Measurements from ENCODE around the gene TCF4.

TCF4 gene

GRCh38 chr18:55179425-55179824 is 408.6 kb downstream of the TCF4 start:
- Histone ChIP-seq H3K27me3 (ENCODE audit: insufficient read depth, low read length, poor library complexity, severe bottlenecking) (no peaks in the 10 kb centered on the region), H3K4me3 (ENCODE audit: low read length, poor library complexity, severe bottlenecking) (no peak overlapping the region), H3F3A (ENCODE audit: low read depth) (no peaks in the 10 kb centered on the region), H3K36me3 (ENCODE audit: insufficient read depth, low read length) (no peaks in the 10 kb centered on the region), H3K4me1 (ENCODE audit: insufficient read depth, low read length, poor library complexity, severe bottlenecking) (no peaks in the 10 kb centered on the region), H3K9me3 (ENCODE audit: insufficient read depth, low read depth, low read length) (no peaks in the 10 kb centered on the region), H2AFZ (ENCODE audit: low read length) (no peak overlapping the region), H3K79me2 (ENCODE audit: insufficient read depth, low read length) (no peaks in the 10 kb centered on the region), H3K4me2 (ENCODE audit: low read depth, low read length, poor library complexity, severe bottlenecking) (no peak overlapping the region), H4K20me1 (ENCODE audit: insufficient read depth, low read length, poor library complexity, severe bottlenecking) (no peaks in the 10 kb centered on the region), H3K9me2 (replicated peaks; ENCODE audit: low read depth, low read length) (no peaks in the 10 kb centered on the region), H3K9ac (ENCODE audit: low read depth, low read length, poor library complexity, severe bottlenecking) (no peak overlapping the region)
- no peak for TF ChIP-seq CTCF (conservative IDR thresholded peaks at IDR 0.05; ENCODE audit: low read length)
- no peak for TF ChIP-seq EZH2phosphoT487 (IDR thresholded peaks at IDR 0.05; ENCODE audit: borderline replicate concordance)

- Histone ChIP-seq H3K36me3 (ENCODE audit: insufficient read depth, low read length) (no peaks in the 10 kb centered on the region), H3K4me2 (ENCODE audit: low read depth, low read length, poor library complexity, severe bottlenecking) (no peak overlapping the region), H3K4me1 (ENCODE audit: insufficient read depth, low read length, poor library complexity, severe bottlenecking) (no peaks in the 10 kb centered on the region), H2AFZ (ENCODE audit: low read length) (no peak overlapping the region), H4K20me1 (ENCODE audit: insufficient read depth, low read length, poor library complexity, severe bottlenecking) (no peaks in the 10 kb centered on the region), H3F3A (ENCODE audit: low read depth) (no peaks in the 10 kb centered on the region), H3K9me2 (replicated peaks; ENCODE audit: low read depth, low read length) (no peaks in the 10 kb centered on the region), H3K79me2 (ENCODE audit: insufficient read depth, low read length) (no peaks in the 10 kb centered on the region), H3K4me3 (ENCODE audit: low read length, poor library complexity, severe bottlenecking) (no peak overlapping the region), H3K27me3 (ENCODE audit: insufficient read depth, low read length, poor library complexity, severe bottlenecking) (no peaks in the 10 kb centered on the region), H3K9ac (ENCODE audit: low read depth, low read length, poor library complexity, severe bottlenecking) (no peak overlapping the region), H3K9me3 (ENCODE audit: insufficient read depth, low read depth, low read length) (no peaks in the 10 kb centered on the region)
- TF ChIP-seq EZH2phosphoT487 (IDR thresholded peaks at IDR 0.05; ENCODE audit: borderline replicate concordance) (no peak), CTCF (conservative IDR thresholded peaks at IDR 0.05; ENCODE audit: low read length) (no peak)
These were observed 414.7 kb downstream of the TCF4 start for GRCh38 chr18:55173291-55173690.

Data from Loucy (cell line).